Activated CD4-positive, alpha-beta T cell treated with anti-CD3 and anti-CD28 coated beads for 24 hours (primary cell): ENCODE data around the gene S100A13.
"Not testable (repeated sequence)": the region's sequence is repeated elsewhere in the genome, so short reads cannot be mapped to it uniquely, and the experiment has no call there.

Source experiments
- DNase-seq, 2 donors: peaks; one replicate each; pipeline ENCODE4 v3.0.0-alpha.2; 2020; ENCODE audit warnings: low read depth in 2 of 2

Gene S100A13

DNA sequence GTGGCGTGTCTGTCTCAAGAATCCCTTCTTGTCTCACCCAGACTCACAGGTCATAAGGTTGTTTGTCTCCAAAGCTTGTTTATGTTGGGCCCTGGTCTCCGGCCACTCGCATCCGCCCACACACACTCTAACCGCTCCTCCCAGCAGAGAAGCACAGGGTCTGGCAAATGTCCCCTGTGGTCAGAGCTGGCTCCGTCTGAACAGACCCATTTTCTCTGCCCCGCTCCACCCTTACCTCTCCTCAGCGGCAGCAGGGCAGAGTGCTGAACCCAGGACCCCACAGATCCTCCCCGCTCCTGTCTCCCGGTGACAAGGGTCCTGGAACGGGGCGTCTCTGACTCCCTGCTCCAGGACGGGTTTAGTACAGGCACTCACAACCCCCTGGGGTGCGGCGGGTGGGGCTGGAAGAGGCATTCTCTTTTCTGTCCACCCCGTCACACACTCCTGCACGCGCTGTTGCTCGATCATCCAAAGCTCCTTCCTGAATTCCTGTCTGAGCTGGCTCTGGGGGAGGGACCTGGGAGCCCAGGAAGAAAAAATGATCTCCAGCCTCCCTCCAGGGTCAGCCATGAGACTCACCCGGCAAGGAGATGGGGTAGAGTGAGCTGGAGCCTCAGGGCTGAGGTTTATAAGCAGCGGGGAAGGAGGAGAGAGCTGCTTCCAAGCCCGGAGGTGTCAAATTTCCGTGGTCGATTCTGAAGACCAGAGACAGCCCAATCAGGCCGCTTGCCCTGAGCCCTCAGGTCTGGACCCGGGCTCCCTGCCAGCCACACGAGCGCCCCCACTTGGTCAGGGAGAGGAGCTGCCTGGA, at the start of gene S100A13:
S100A13 (minus strand) TSS at position 602 of the 811 bp plus-strand sequence. CDS start 1,033 bp downstream, outside the sequence.
- DNase-seq = no peak

DNA sequence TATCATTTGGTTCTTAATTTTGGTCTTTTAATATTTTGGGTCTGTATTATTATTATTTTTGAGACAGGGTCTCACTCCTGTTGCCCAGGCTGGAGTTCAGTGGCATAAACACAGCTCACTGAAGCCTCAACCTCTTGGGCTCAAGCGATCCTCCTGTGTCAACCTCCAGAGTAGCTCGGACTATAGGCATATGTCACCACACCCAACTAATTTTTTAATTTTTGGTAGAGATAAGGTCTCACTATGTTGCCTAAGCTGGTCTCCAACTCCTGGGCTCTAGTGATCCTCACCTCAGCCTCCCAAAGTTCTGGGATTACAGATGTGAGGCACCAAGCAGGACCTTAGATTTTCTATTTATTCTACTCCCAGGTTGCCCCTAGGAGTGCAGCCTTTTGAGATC, 46.2 kb upstream of the S100A13 start:
- DNase-seq = no peak

GRCh38 chr1:153671628-153672353, 44.5 kb upstream of the S100A13 start:
- peak; percentile 34 to 46 for DNase-seq

- peak; percentile 91 to 95 for DNase-seq
These were observed 43.7 kb upstream of the S100A13 start, which contains the start of gene ILF2 for GRCh38 chr1:153670859-153671627. Gene ILF2 (minus strand): TSS chr1:153670993. CDS start chr1:153670922, 71 bp downstream.

- DNase-seq = no peak
These were observed 43.1 kb upstream of the S100A13 start for GRCh38 chr1:153670257-153670858.

DNA sequence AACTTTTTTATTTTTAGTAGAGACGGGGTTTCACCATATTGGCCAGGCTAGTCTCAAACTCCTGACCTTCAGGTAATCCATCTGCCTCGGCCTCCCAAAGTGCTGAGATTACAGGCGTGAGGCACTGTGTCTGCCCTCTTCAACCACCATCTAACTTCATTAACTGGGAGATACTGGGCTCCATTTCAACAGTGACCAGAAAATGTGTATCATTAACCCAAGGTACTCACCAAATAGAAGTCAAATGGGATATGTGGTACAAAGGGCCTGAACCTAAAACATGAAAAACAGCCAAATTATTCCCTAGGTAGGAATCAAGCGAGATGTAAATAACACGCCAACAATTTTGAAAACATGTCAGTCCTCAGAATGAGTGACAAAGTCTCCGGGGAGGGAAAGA, 42.3 kb upstream of the S100A13 start:
- no peak for DNase-seq

DNA sequence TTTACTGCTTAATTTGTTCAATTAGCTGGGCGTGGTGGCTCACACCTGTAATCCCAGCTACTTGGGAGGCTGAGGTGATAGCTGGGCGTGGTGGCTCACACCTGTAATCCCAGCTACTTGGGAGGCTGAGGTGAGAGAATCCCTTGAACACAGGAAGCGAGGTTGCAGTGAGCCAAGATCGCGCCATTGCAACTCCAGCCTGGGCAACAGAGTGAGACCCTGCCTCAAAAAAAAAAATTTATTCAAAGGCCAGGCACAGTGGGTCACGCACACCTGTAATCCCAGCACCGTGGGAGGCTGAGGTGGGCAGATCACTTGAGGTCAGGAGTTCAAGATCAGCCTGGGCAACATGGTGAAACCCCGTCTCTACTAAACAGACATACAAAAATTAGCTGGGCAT, 41.4 kb upstream of the S100A13 start:
- not testable (repeated sequence) for DNase-seq

DNA sequence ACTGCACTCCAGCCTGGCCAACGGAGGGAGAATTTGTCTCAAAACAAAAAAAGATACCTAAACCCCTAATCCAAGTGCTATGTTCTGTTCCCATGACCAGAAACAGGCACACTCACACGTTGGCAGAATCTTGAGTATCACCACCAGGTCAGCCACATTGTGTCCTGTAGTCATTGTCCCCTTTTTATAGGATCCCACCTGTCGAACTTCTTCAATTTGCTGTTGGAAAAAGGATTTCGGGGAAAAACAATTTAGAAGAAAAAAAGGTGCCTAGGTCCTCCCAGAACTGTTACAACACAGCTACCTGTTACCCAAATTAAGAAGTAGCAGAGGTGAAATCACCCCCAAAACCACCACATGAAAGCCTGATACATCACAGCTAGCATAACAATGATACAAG, 40.1 kb upstream of the S100A13 start:
- DNase-seq = no peak

DNA sequence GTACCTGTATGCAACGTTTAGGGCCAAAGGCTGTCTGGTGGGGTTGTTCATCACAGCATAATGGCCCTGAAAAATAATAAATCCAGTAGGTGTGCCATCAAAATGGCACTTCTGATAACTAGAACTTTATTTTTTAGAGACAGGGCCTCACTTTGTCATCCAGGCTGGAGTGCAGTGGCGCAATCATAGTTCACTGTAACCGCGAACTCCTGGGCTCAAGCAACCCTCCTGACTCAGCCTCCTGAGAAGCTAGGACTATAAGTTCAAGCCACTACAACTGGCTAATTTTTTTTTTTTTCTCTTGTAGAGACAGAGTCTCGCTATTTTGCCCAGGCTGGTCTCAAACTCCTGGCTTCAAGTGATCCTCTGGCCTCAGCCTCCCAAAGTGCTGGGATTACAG, 35.9 kb upstream of the S100A13 start:
- no peak for DNase-seq

DNA sequence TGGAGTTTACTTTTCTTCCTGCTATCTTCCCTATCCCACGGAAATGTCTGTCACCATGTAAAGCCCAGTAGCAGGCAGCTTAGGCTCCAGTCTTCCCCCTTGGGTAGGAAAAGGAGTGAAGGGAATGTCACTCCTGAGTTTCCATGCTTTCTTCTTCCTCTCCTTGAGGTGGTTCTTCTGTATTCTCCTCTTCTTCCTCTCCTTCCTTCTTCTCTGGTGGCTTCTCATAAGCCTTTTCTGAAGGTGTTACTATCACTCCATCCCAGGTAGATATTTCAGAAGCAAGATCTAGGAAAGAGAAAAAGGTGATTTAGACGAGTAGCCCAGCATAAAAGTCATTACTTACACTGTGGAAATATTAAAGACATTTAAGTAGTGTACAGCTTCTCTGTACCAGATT, 35.0 kb upstream of the S100A13 start:
- DNase-seq = no peak

- no peak for DNase-seq
These were observed 33.9 kb upstream of the S100A13 start for GRCh38 chr1:153661111-153661708.

- no peak for DNase-seq
These were observed 32.4 kb upstream of the S100A13 start for GRCh38 chr1:153659656-153660055.

DNA sequence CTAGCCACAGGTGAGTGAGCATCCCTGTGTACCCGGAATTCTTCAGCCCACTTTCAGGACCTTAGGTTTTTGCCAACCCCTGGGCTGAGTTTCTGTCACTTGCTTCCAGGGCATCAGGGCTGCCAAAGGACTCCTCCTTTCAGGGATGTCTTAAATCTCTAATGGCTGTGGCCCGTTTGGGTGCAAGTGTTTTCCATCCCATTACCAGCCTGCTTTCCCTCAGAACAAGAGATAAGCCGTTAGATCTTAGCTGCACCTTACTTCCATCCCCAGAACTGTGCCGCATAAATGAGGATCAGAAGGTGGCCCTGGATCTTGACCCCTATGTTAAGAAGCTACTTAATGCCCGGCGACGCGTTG, 31.9 kb upstream of the S100A13 start:
- DNase-seq = no peak

DNA sequence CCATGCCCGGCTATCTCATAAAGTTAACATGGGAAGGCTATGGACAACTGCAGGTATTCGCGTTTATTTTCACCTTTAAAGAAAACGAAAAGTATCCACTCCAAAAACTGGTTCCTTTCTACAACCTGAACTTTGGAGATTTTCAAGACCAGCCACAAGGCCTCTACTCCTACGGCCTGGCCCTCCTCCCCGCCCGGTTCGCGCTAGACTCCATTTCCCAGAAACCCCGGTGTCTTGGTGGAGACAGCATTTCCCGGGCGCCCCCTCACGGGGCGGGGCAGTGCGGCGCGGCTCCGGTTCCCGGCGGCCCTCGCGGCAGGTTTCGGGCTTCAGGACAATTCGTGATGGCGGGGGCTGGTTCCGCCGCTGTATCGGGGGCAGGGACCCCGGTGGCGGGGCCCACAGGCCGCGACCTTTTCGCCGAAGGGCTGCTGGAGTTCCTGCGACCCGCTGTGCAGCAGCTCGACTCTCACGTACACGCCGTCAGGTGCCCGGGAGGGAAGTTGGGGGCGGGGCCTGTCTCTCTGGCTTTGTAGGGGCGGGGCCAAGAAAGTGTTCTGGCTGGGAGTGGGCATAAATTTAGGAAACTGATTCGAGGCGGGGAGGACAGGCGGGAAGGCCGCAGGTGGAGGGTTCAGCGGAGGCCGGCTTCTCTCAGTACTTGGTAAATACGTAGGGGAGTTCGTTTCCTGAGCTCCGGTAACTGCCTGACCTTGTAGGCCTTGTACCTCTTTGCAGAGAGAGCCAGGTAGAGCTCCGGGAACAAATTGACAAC, 31.3 kb upstream of the S100A13 start, which contains the start of gene SNAPIN:
SNAPIN (plus strand) TSS at position 304 of the 775 bp plus-strand sequence; CDS start at position 345, 41 bp downstream.
- peak; percentile 86 to 88 for DNase-seq

- no peak for DNase-seq
These were observed 28.0 kb upstream of the S100A13 start for GRCh38 chr1:153655333-153655732.

GRCh38 chr1:153652805-153653500, 25.6 kb upstream of the S100A13 start:
- DNase-seq = no peak

- DNase-seq = no peak
These were observed 24.5 kb upstream of the S100A13 start for GRCh38 chr1:153651771-153652170.

DNA sequence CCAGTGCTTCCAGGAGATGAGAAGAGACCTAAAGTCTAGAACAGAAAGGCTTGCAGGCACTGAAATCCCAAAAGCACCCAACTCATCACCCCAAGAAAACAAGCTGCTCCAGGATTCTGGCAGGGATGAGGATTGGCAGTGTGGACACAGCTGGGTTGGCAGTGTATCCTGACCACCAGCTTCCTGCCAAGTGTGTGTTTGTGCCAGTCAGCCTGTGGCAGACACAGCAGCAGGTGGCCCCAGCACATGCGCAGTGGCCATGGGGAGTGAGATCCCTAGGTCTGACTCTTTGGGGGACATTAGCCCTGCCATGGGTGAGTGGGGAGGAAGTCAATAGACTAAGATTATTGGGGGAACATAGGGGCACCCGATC, 22.5 kb upstream of the S100A13 start:
- no peak for DNase-seq

- no peak for DNase-seq
These were observed 22.0 kb upstream of the S100A13 start for GRCh38 chr1:153649137-153649862.
